Tibial nerve (tissue), 4 donors: ENCODE results near the gene SAMD8.

Source experiments
- CTCF ChIP-seq, 5 experiments: fragments of 200-600 bp in 3 of 5; fragments of 450-650 bp in 2 of 5; sonication (generic) in 3 of 5; IDR thresholded peaks; one replicate each; pipeline ENCODE4 v1.5.1; 2016 to 2019; ENCODE audit warnings: antibody characterized with exemption in 5 of 5, mild to moderate bottlenecking in 3 of 5, moderate library complexity in 2 of 5
- EP300 ChIP-seq, 2 donors: sonication (generic); formaldehyde crosslinking; IDR thresholded peaks; one replicate each; pipeline ENCODE4 v1.6.1; 2017; ENCODE audit warnings: antibody characterized with exemption in 2 of 2, mild to moderate bottlenecking in 1 of 2
- POLR2A ChIP-seq, 2 donors: fragments of 450-650 bp; IDR thresholded peaks; one replicate each; pipeline ENCODE4 v1.6.1; 2017; ENCODE audit warnings: antibody characterized with exemption in 2 of 2, mild to moderate bottlenecking in 2 of 2, moderate library complexity in 2 of 2

- no peak for TF ChIP-seq CTCF (IDR thresholded peaks at IDR 0.05)
- TF ChIP-seq POLR2A (IDR thresholded peaks at IDR 0.05): no peak
- no peak for TF ChIP-seq EP300 (IDR thresholded peaks at IDR 0.05)
Measured at GRCh38 chr10:75166623-75166972, 55.1 kb downstream of the SAMD8 start.
